Embryonic facial prominence (tissue), 1 donor: ENCODE results near the gene SV2B.

Experiments used
- DNase-seq: peaks from one replicate; pipeline ENCODE4 v3.0.0-alpha.2; 2016; ENCODE audit errors: extremely low spot score

Gene SV2B

GRCh38 chr15:91136386-91136923 lies 36.4 kb downstream of the SV2B start:
- no peak for DNase-seq

GRCh38 chr15:91140601-91141000 lies 40.5 kb downstream of the SV2B start:
- no peak for DNase-seq

GRCh38 chr15:91141097-91141496 lies 41.0 kb downstream of the SV2B start:
- no peak for DNase-seq

GRCh38 chr15:91142106-91142744 lies 42.2 kb downstream of the SV2B start:
- DNase-seq: no peak

- DNase-seq: no peak
Observed at GRCh38 chr15:91142946-91143345, 42.9 kb downstream of the SV2B start.

- no peak for DNase-seq
Observed at GRCh38 chr15:91146728-91147127, 46.7 kb downstream of the SV2B start.

- no peak for DNase-seq
Observed at GRCh38 chr15:91148243-91148642, 48.2 kb downstream of the SV2B start.

GRCh38 chr15:91150502-91151160 lies 50.6 kb downstream of the SV2B start:
- DNase-seq: no peak

- no peak for DNase-seq
Observed at GRCh38 chr15:91151781-91152563, 51.9 kb downstream of the SV2B start.

- no peak for DNase-seq
Observed at GRCh38 chr15:91152896-91153581, 53.0 kb downstream of the SV2B start.

GRCh38 chr15:91153954-91154353 lies 53.9 kb downstream of the SV2B start:
- DNase-seq: no peak

- DNase-seq: no peak
Observed at GRCh38 chr15:91156175-91156726, 56.2 kb downstream of the SV2B start.

GRCh38 chr15:91158415-91159394 lies 58.6 kb downstream of the SV2B start:
- DNase-seq: no peak

- no peak for DNase-seq
Observed at GRCh38 chr15:91165850-91166249, 65.8 kb downstream of the SV2B start.

GRCh38 chr15:91168457-91168856 lies 68.4 kb downstream of the SV2B start:
- no peak for DNase-seq

GRCh38 chr15:91171334-91171733 lies 71.3 kb downstream of the SV2B start:
- DNase-seq: no peak

- DNase-seq: no peak
Observed at GRCh38 chr15:91182101-91182500, 82.0 kb downstream of the SV2B start.

GRCh38 chr15:91183596-91183995 lies 83.5 kb downstream of the SV2B start:
- no peak for DNase-seq

GRCh38 chr15:91184441-91184840 lies 84.4 kb downstream of the SV2B start:
- no peak for DNase-seq

- DNase-seq: no peak
Observed at GRCh38 chr15:91186904-91187656, 87.0 kb downstream of the SV2B start.
